Sigmoid colon (tissue), 7 donors: ENCODE measurements around the gene KCNH8. TPM values are rescaled to one million over a fixed set of nuclear protein-coding genes. Genes with fewer than 3 reads are reported as not detected.

Experiments
- DNase-seq: peaks from one replicate; pipeline ENCODE4 v3.0.0-alpha.2; 2019
- H3K27ac ChIP-seq, 4 donors: fragments of 200-600 bp; sonication (generic); one replicate each; pipeline ENCODE4 v1.5.1; 2016 to 2019; ENCODE audit warnings: mild to moderate bottlenecking in 1 of 4
- H3K27me3 ChIP-seq, 3 donors: fragments of 200-600 bp; sonication (generic); one replicate each; pipeline ENCODE4 v1.5.1; 2019; ENCODE audit warnings: mild to moderate bottlenecking in 1 of 3
- H3K36me3 ChIP-seq, 4 donors: fragments of 200-600 bp; sonication (generic); one replicate each; pipeline ENCODE4 v1.5.1; 2016 to 2019
- H3K4me1 ChIP-seq, 4 donors: fragments of 200-600 bp; sonication (generic); one replicate each; pipeline ENCODE4 v1.5.1; 2017 to 2019
- H3K4me3 ChIP-seq, 4 donors: fragments of 200-600 bp; sonication (generic); one replicate each; pipeline ENCODE4 v1.5.1; 2017 to 2019; ENCODE audit warnings: mild to moderate bottlenecking in 2 of 4, moderate library complexity in 1 of 4
- H3K9me3 ChIP-seq, 4 donors: fragments of 200-600 bp in 3 of 4; sonication (generic) in 3 of 4; one replicate each; pipeline versions ENCODE4 v1.5.1 to v1.6.1; 2013 to 2019
- EP300 ChIP-seq, 4 donors: sonication (generic); formaldehyde crosslinking; IDR thresholded peaks; one replicate each; pipeline ENCODE4 v1.6.1; 2017; ENCODE audit warnings: antibody characterized with exemption in 4 of 4
- POLR2A ChIP-seq, 2 donors: fragments of 450-650 bp; IDR thresholded peaks; one replicate each; pipeline ENCODE4 v1.6.1; 2016; ENCODE audit warnings: antibody characterized with exemption in 2 of 2, mild to moderate bottlenecking in 2 of 2, moderate library complexity in 2 of 2
- POLR2AphosphoS5 ChIP-seq, 4 donors: sonication (generic); formaldehyde crosslinking; IDR thresholded peaks; one replicate each; pipeline ENCODE4 v1.6.1; 2017; ENCODE audit warnings: antibody characterized with exemption in 4 of 4
- WGBS, 2 donors: extraction: QIAGEN DNeasy Blood & Tissue Kit; methylation state at CpG; one replicate each; pipeline ENCODE4 v1.1.7; 2013; 5-methylcytosine and 5-hydroxymethylcytosine counted together
- intact Hi-C: fragments of 100-400 bp; cut with DNase I; formaldehyde crosslinking; loops from one replicate; pipeline ENCODE4 v1.15.1; 2023
- polyA plus RNA-seq, 3 donors: library from polyadenylated mRNA; stranded (reverse); fragments of 200-250 nt; gene quantifications; one replicate each; pipeline ENCODE4 v1.2.3, GENCODE V29; 2013
- total RNA-seq, 4 donors: library from RNA; depleted of rRNA; stranded (reverse); fragments of >200 nt; gene quantifications; one replicate each; pipeline ENCODE4 v1.1.0, GENCODE V29; 2016
- TF ChIP-seq, protein P1 (sequence below), 4 experiments: fragments of 450-650 bp in 3 of 4; fragments of 200-600 bp in 1 of 4; IDR thresholded peaks; one replicate each; pipeline ENCODE4 v1.5.1; 2016 to 2019; ENCODE audit warnings: antibody characterized with exemption in 4 of 4, mild to moderate bottlenecking in 3 of 4, moderate library complexity in 2 of 4
- donor health status: healthy with polysubstance abuse.
- donor health status: Bipolar disorder and iron deficiency.
- donor health status: healthy.

The KCNH8 gene
- total and polyA plus RNA-seq, 7 donors, result 0.23 to 1.1 (median 0.66) TPM

DNA sequence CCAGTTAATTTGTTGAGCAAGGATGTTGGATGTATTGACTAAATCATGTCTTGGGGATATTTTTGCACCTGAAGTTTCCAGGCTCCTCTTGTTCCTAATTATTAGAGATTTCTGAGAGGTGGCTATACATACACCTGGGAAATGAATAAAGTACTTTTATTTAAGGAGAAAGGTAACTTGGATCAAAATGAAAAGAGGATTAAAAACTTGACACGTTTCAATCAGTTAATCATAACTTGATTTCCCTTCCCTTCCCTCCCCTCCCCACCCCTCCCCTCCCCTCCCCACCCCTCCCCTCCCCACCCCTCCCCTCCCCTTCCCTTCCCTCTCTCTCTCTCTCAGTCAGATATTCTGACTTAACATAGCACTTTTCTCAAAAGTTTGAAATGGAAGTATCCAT is 126.3 kb downstream of the KCNH8 start:
- Histone ChIP-seq H3K27me3 (no peaks in the 10 kb centered on the region), H3K4me1 (no peaks in the 10 kb centered on the region), H3K9me3 (no peaks in the 10 kb centered on the region), H3K36me3 (no peaks in the 10 kb centered on the region), H3K27ac (no peak overlapping the region), H3K4me3 (no peak overlapping the region)
- DNase-seq, result no peak
- TF ChIP-seq EP300 (IDR thresholded peaks at IDR 0.05), result no peak
- TF ChIP-seq POLR2A (IDR thresholded peaks at IDR 0.05), result no peak
- TF ChIP-seq POLR2AphosphoS5 (IDR thresholded peaks at IDR 0.05), result no peak
- TF ChIP-seq, protein P1, sequence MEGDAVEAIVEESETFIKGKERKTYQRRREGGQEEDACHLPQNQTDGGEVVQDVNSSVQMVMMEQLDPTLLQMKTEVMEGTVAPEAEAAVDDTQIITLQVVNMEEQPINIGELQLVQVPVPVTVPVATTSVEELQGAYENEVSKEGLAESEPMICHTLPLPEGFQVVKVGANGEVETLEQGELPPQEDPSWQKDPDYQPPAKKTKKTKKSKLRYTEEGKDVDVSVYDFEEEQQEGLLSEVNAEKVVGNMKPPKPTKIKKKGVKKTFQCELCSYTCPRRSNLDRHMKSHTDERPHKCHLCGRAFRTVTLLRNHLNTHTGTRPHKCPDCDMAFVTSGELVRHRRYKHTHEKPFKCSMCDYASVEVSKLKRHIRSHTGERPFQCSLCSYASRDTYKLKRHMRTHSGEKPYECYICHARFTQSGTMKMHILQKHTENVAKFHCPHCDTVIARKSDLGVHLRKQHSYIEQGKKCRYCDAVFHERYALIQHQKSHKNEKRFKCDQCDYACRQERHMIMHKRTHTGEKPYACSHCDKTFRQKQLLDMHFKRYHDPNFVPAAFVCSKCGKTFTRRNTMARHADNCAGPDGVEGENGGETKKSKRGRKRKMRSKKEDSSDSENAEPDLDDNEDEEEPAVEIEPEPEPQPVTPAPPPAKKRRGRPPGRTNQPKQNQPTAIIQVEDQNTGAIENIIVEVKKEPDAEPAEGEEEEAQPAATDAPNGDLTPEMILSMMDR (IDR thresholded peaks at IDR 0.05), result no peak
- intact Hi-C loops, result no loop called here
- 58 to 91% methylated on average over 1 of the region's 1 CpG for WGBS, 2 donors

DNA sequence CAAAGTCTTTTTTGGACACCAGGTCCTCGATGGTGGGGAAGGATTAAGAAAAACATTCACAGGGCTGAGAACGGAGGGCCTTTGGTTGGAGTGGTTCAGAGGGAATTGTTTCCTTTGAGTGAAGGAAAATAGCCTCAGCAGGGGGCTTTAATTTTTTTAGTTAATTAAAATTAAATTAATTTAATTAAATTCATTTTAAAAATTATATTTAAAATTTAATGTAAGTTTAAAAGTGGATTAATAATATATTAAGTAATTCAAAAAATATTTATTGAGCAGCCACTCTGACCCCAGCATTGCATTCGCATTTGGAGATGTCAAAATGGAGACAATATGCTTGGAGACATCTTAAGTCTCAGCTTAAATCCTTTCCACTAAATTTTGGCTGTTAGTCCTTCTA is 136.7 kb downstream of the KCNH8 start:
- Histone ChIP-seq H3K4me1 (no peaks in the 10 kb centered on the region), H3K27me3 (no peaks in the 10 kb centered on the region), H3K27ac (no peak overlapping the region), H3K36me3 (no peaks in the 10 kb centered on the region), H3K4me3 (no peak overlapping the region), H3K9me3 (no peaks in the 10 kb centered on the region)
- intact Hi-C loops, result no loop called here
- TF ChIP-seq POLR2A (IDR thresholded peaks at IDR 0.05) (no peak), EP300 (IDR thresholded peaks at IDR 0.05) (no peak), POLR2AphosphoS5 (IDR thresholded peaks at IDR 0.05) (no peak)
- TF ChIP-seq, protein P1 (IDR thresholded peaks at IDR 0.05), result no peak
- 89 to 94% methylated on average over 3 of the region's 3 CpGs for WGBS, 2 donors
- DNase-seq, result no peak

DNA sequence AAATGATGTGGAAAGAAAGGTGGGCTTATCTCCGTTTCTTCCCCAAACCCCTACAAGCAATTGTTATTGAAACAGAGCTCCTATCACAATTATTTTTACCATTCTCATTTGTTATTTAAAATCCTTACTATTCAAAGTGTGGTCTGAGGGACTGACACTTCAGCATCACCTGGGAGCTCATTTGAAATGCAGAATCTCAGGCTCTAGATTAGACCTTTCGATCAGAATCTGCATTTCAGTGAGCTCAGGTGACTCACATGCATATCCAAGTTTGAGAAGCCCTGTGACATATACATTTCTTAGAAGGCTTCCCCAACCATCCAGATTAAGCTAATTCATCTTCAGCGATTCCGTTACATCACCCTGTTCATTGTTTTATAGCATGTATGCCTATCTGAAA is 145.0 kb downstream of the KCNH8 start:
- H3K27ac ChIP-seq, result no peak overlapping the region
- TF ChIP-seq POLR2AphosphoS5 (IDR thresholded peaks at IDR 0.05) (no peak), EP300 (IDR thresholded peaks at IDR 0.05) (no peak), POLR2A (IDR thresholded peaks at IDR 0.05) (no peak)
- TF ChIP-seq, protein P1 (IDR thresholded peaks at IDR 0.05), result no peak
- no peaks in the 10 kb centered on the region for H3K27me3 ChIP-seq
- DNase-seq, result no peak
- WGBS, 2 donors, result 89 to 91% methylated on average over 4 of the region's 4 CpGs
- no peaks in the 10 kb centered on the region for H3K4me1 ChIP-seq
- no peaks in the 10 kb centered on the region for H3K36me3 ChIP-seq
- no peaks in the 10 kb centered on the region for H3K9me3 ChIP-seq
- no peak overlapping the region for H3K4me3 ChIP-seq
- intact Hi-C loops, result no loop called here

DNA sequence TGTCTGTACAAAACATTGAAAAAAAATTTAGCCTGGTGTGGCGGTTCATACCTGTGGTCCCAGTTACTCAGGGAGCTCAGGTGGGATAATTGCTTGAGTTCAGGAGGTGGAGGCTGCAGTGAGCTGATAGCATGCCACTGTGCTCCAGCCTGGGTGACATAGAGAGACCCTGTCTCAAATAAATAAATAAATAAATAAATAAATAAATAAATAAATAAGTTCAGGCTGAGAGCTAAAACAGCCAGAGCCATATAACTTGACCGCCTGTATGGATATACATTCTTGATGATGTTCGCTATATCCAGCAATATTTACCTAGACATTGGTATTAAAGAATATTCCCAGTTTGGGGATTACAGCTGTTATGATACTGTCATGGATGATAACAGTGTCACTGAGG is 146.9 kb downstream of the KCNH8 start:
- H3K9me3 ChIP-seq, result no peaks in the 10 kb centered on the region
- WGBS, 2 donors, result 94 to 97% methylated on average over 3 of the region's 3 CpGs
- H3K4me3 ChIP-seq, result no peak overlapping the region
- intact Hi-C loops, result no loop called here
- TF ChIP-seq POLR2A (IDR thresholded peaks at IDR 0.05) (no peak), POLR2AphosphoS5 (IDR thresholded peaks at IDR 0.05) (no peak), EP300 (IDR thresholded peaks at IDR 0.05) (no peak)
- TF ChIP-seq, protein P1 (IDR thresholded peaks at IDR 0.05), result no peak
- H3K4me1 ChIP-seq, result no peaks in the 10 kb centered on the region
- no peak overlapping the region for H3K27ac ChIP-seq
- H3K36me3 ChIP-seq, result no peaks in the 10 kb centered on the region
- H3K27me3 ChIP-seq, result no peaks in the 10 kb centered on the region
- no peak for DNase-seq

DNA sequence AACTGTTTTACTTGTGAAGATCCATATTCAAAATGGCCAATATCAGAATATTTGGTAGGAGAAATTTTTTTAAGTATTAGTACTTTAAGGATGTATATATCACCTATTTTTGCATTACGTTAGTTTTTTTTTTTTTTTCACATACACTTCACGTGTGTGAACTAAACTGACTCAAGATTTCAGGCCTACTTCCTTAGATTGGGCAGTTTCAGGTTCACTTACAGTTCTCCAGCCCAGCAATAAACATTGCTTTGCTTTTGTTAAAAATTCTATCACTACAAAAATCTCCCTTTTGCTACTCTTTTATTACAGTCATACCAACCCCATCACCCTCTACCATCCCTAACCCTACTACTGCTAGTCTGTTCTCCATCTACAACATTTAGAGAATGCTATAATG is 183.6 kb downstream of the KCNH8 start:
- no peak for TF ChIP-seq EP300 (IDR thresholded peaks at IDR 0.05)
- TF ChIP-seq POLR2AphosphoS5 (IDR thresholded peaks at IDR 0.05), result no peak
- TF ChIP-seq, protein P1 (IDR thresholded peaks at IDR 0.05), result no peak
- no peak overlapping the region for H3K27ac ChIP-seq
- DNase-seq, result no peak
- H3K36me3 ChIP-seq, result no peaks in the 10 kb centered on the region
- H3K27me3 ChIP-seq, result no peaks in the 10 kb centered on the region
- H3K9me3 ChIP-seq, result no peaks in the 10 kb centered on the region
- no peak overlapping the region for H3K4me3 ChIP-seq
- WGBS, 2 donors, result 74 to 85% methylated on average over 2 of the region's 2 CpGs
- intact Hi-C loops, result no loop called here
- no peaks in the 10 kb centered on the region for H3K4me1 ChIP-seq
